ELF-1 (cell line): Measurements from ENCODE around the gene NDUFS6.

Source experiments
- DNase-seq: peaks from one replicate; pipeline ENCODE4 v3.0.0-alpha.2; 2016; ENCODE audit warnings: low read depth, low spot score

The NDUFS6 gene

GRCh38 chr5:1850324-1851154 is 49.3 kb downstream of the NDUFS6 start:
- no peak for DNase-seq

GRCh38 chr5:1851290-1851934 is 50.2 kb downstream of the NDUFS6 start:
- no peak for DNase-seq

GRCh38 chr5:1852324-1852947 is 51.2 kb downstream of the NDUFS6 start:
- DNase-seq, result no peak

GRCh38 chr5:1853531-1853930 is 52.3 kb downstream of the NDUFS6 start:
- no peak for DNase-seq

GRCh38 chr5:1855075-1855474 is 53.9 kb downstream of the NDUFS6 start:
- no peak for DNase-seq

- DNase-seq, result no peak
Measured at GRCh38 chr5:1855596-1855995, 54.4 kb downstream of the NDUFS6 start.

- no peak for DNase-seq
Measured at GRCh38 chr5:1856596-1857255, 55.5 kb downstream of the NDUFS6 start.

GRCh38 chr5:1857256-1857600 is 56.0 kb downstream of the NDUFS6 start:
- no peak for DNase-seq

GRCh38 chr5:1858436-1858835 is 57.2 kb downstream of the NDUFS6 start:
- DNase-seq, result no peak

- no peak for DNase-seq
Measured at GRCh38 chr5:1859099-1859498, 57.9 kb downstream of the NDUFS6 start.

- no peak for DNase-seq
Measured at GRCh38 chr5:1860021-1860610, 58.9 kb downstream of the NDUFS6 start.

GRCh38 chr5:1860949-1861348 is 59.7 kb downstream of the NDUFS6 start:
- DNase-seq, result no peak

GRCh38 chr5:1864896-1865440 is 63.8 kb downstream of the NDUFS6 start:
- peak; percentile 59 for DNase-seq

GRCh38 chr5:1865486-1865885 is 64.3 kb downstream of the NDUFS6 start:
- DNase-seq, result no peak
